Stimulated activated CD8-positive, alpha-beta memory T cell treated with anti-CD3 and anti-CD28 coated beads, Interleukin-12 subunit alpha, Interleukin-12 subunit beta, amount 100 ng/mL, for 1 hour (primary cell): Measurements from ENCODE around the gene RAD51B.

ENCODE experiments used
- DNase-seq: peaks from one replicate; pipeline ENCODE4 v3.0.0-alpha.2; 2020; ENCODE audit warnings: low read depth

RAD51B gene

GRCh38 chr14:68576496-68577244 lies 757.1 kb downstream of the RAD51B start:
- DNase-seq = no peak

GRCh38 chr14:68577802-68578541 lies 758.4 kb downstream of the RAD51B start:
- no peak for DNase-seq

GRCh38 chr14:68578597-68578996 lies 759.0 kb downstream of the RAD51B start:
- DNase-seq = no peak

GRCh38 chr14:68580096-68580645 lies 760.6 kb downstream of the RAD51B start:
- no peak for DNase-seq

- no peak for DNase-seq
Measured at GRCh38 chr14:68580671-68581070, 761.1 kb downstream of the RAD51B start.

- no peak for DNase-seq
Measured at GRCh38 chr14:68583548-68584280, 764.1 kb downstream of the RAD51B start.

- no peak for DNase-seq
Measured at GRCh38 chr14:68584786-68585185, 765.2 kb downstream of the RAD51B start.

GRCh38 chr14:68585690-68586089 lies 766.1 kb downstream of the RAD51B start:
- DNase-seq = no peak

- no peak for DNase-seq
Measured at GRCh38 chr14:68586896-68587751, 767.5 kb downstream of the RAD51B start.

- no peak for DNase-seq
Measured at GRCh38 chr14:68587931-68588330, 768.4 kb downstream of the RAD51B start.

GRCh38 chr14:68589447-68590200 lies 770.0 kb downstream of the RAD51B start:
- no peak for DNase-seq

GRCh38 chr14:68590201-68590522 lies 770.6 kb downstream of the RAD51B start:
- DNase-seq = no peak

GRCh38 chr14:68591786-68592185 lies 772.2 kb downstream of the RAD51B start:
- no peak for DNase-seq

- no peak for DNase-seq
Measured at GRCh38 chr14:68592948-68593556, 773.5 kb downstream of the RAD51B start.

GRCh38 chr14:68593806-68594536 lies 774.4 kb downstream of the RAD51B start:
- DNase-seq = no peak

GRCh38 chr14:68594737-68595380 lies 775.3 kb downstream of the RAD51B start:
- no peak for DNase-seq

GRCh38 chr14:68596211-68596610 lies 776.6 kb downstream of the RAD51B start:
- no peak for DNase-seq

- DNase-seq = no peak
Measured at GRCh38 chr14:68596701-68597100, 777.1 kb downstream of the RAD51B start.

- no peak for DNase-seq
Measured at GRCh38 chr14:68598089-68598488, 778.5 kb downstream of the RAD51B start.
